Heart left ventricle (tissue), 16 donors: ENCODE results near the gene ISL2. TPM values are rescaled to one million over a fixed set of nuclear protein-coding genes. Genes with fewer than 3 reads are reported as not detected.

Experiments
- ATAC-seq, 4 donors: fragments of 200-7000 bp; cut with Tn5 transposase; one replicate each; pipeline ENCODE4 v1.9.1; 2020 to 2022; ENCODE audit warnings: moderate library complexity in 4 of 4, mild to moderate bottlenecking in 3 of 4, moderate number of reproducible peaks in 1 of 4
- DNase-seq, 5 donors: peaks; one replicate each; pipeline ENCODE4 v3.0.0-alpha.2; 2020
- H3K27ac ChIP-seq, 12 donors: fragments of 200-600 bp; sonication (generic) in 4 of 12; one replicate each; pipeline versions ENCODE4 v1.5.0 to v1.8.0; 2016 to 2022; ENCODE audit warnings: mild to moderate bottlenecking in 2 of 12
- H3K27me3 ChIP-seq, 9 donors: fragments of 200-600 bp; sonication (generic) in 2 of 9; one replicate each; pipeline versions ENCODE4 v1.5.1 to v1.8.0; 2016 to 2022; ENCODE audit warnings: mild to moderate bottlenecking in 3 of 9
- H3K36me3 ChIP-seq, 9 donors: fragments of 200-600 bp; sonication (generic) in 2 of 9; one replicate each; pipeline versions ENCODE4 v1.5.0 to v1.8.0; 2018 to 2022; ENCODE audit warnings: mild to moderate bottlenecking in 2 of 9
- H3K4me1 ChIP-seq, 12 donors: fragments of 200-600 bp; sonication (generic) in 4 of 12; one replicate each; pipeline versions ENCODE4 v1.5.0 to v1.8.0; 2016 to 2022; ENCODE audit warnings: mild to moderate bottlenecking in 3 of 12
- H3K4me3 ChIP-seq, 12 donors: fragments of 200-600 bp; sonication (generic) in 4 of 12; one replicate each; pipeline versions ENCODE4 v1.5.0 to v1.8.0; 2017 to 2022; ENCODE audit warnings: mild to moderate bottlenecking in 9 of 12, moderate library complexity in 4 of 12
- H3K9me3 ChIP-seq, 12 donors: fragments of 200-600 bp; sonication (generic) in 4 of 12; one replicate each; pipeline versions ENCODE4 v1.5.0 to v1.8.0; 2016 to 2022; ENCODE audit warnings: mild to moderate bottlenecking in 1 of 12
- POLR2A ChIP-seq, 2 donors: fragments of 450-650 bp; IDR thresholded peaks; one replicate each; pipeline ENCODE4 v1.6.1; 2017; ENCODE audit warnings: antibody characterized with exemption in 2 of 2, mild to moderate bottlenecking in 2 of 2, moderate library complexity in 2 of 2
- WGBS, 4 donors: extraction: QIAGEN DNeasy Blood & Tissue Kit in 2 of 4; methylation state at CpG; one replicate each; pipeline versions ENCODE4 v1.1.5 to v1.1.7; 2013 to 2018; 5-methylcytosine and 5-hydroxymethylcytosine counted together
- intact Hi-C, 10 donors: fragments of 100-400 bp; cut with DNase I; formaldehyde crosslinking; loops; one replicate each; pipeline versions ENCODE4 v1.11.1 to v1.14.2; 2022
- polyA plus RNA-seq, 2 donors: library from polyadenylated mRNA; stranded (reverse); fragments of 200-250 nt; gene quantifications; one replicate each; pipeline ENCODE4 v1.2.3, GENCODE V29; 2013
- total RNA-seq, 9 donors: library from RNA; depleted of rRNA in 2 of 9; stranded (reverse); fragments of >200 nt in 2 of 9; fragmentation: NEBNext Ultra II Directional in 3 of 9; extraction: Animal tissue kit (Norgen Biotek cat#: 25700) in 3 of 9; gene quantifications; one replicate each; pipeline versions ENCODE4 v1.1.0 to v1.2.4, GENCODE V29; 2016 to 2023
- TF ChIP-seq, protein P1 (sequence below), 12 donors: fragments of 200-600 bp; sonication (generic) in 4 of 12; IDR thresholded peaks; one replicate each; pipeline versions ENCODE4 v1.5.0 to v1.8.0; 2018 to 2022; ENCODE audit warnings: antibody characterized with exemption in 12 of 12, mild to moderate bottlenecking in 5 of 12
- donor health status: ischemic (EF 13 %, LVEDD 7.1; RV severe dilation, severe dysfunction).
- donor health status: healthy with polysubstance abuse.
- donor health status: DM: no; HTN: yes; CAD: no.
- donor health status: DM: no; HTN: no; CAD: no.
- donor health status: ischemic (EF 25% LVEDD 6.9; RV normal size, moderate dysfunction).
- donor health status: ischemic (EF 25% LVEDD 5.7; RV mildly dilated, moderate dysfunction).
- donor health status: healthy.
- donor health status: DM: yes; HTN: yes; CAD: no.
- donor health status: ischemic (EF 35%, LVEDD 5.7; RV mildly dilated, moderate dysfunction).
- donor health status: nonischemic (EF 11% LVEDD 7.7; RV severe dilation, severe dysfunction).
- donor health status: DM: yes; HTN: yes; CAD: no.
- donor health status: PGD.
- donor health status: ischemic (EF 29% LVEDD 5.4; RV normal size, mild dysfunction).
- donor health status: nonischemic (EF 23%, LVEDD 6.1; RV moderate dilation, normal function).

Gene ISL2
- total and polyA plus RNA-seq, 11 donors, result not detected

DNA sequence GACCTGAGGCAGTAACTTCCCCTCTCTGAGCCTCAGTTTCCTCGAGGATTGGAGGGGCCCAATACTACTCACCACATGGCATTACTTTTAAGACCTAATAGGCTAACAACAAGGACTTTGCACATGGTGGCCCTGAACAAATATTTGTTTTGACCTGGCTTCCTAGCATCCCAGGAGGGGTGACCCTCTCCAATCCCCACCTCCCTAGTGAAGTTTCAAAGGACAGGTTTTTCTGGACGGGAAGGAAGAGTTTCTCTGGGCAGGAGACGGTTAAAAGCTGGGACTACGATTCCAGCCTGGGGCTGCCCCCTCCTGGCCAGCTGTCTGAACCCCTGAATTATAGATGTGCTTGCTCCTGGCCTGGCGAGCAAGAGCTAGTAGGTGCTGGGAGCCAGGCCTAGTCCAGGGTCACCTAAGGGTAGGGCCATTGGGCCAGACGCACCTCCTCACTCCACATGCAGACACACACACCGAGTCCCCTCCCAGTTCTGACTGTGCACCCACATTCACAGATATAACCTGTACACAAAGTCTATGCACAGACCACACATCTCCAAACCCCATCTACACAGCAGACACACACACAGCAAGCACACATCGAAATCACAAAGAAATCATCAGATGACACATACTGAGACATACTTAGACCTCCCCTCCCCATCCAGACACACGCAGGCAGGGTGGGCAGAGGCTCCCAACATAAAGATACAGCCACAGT is 2.7 kb upstream of the ISL2 start:
- WGBS, 4 donors, result 48 to 58% (median 53%) methylated on average over 8 to 9 of the region's 9 CpGs
- peaks cover 0 to 41% (median 20%) of the 10 kb centered on the region in 12 donors for H3K4me1 ChIP-seq
- ATAC-seq (no peak), DNase-seq (no peak)
- peaks cover 44 to 67% (median 62%) of the 10 kb centered on the region in 9 donors for H3K27me3 ChIP-seq
- H3K36me3 ChIP-seq, result no peaks in the 10 kb centered on the region
- intact Hi-C loops, result loop anchor here in 7 of 10 donors (5.0 to 10.0 kb wide), 5 partner anchors 97 to 147 kb away; no protein-coding TSS in a partner anchor
- no peak overlapping the region for H3K4me3 ChIP-seq
- TF ChIP-seq, protein P1, sequence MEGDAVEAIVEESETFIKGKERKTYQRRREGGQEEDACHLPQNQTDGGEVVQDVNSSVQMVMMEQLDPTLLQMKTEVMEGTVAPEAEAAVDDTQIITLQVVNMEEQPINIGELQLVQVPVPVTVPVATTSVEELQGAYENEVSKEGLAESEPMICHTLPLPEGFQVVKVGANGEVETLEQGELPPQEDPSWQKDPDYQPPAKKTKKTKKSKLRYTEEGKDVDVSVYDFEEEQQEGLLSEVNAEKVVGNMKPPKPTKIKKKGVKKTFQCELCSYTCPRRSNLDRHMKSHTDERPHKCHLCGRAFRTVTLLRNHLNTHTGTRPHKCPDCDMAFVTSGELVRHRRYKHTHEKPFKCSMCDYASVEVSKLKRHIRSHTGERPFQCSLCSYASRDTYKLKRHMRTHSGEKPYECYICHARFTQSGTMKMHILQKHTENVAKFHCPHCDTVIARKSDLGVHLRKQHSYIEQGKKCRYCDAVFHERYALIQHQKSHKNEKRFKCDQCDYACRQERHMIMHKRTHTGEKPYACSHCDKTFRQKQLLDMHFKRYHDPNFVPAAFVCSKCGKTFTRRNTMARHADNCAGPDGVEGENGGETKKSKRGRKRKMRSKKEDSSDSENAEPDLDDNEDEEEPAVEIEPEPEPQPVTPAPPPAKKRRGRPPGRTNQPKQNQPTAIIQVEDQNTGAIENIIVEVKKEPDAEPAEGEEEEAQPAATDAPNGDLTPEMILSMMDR (IDR thresholded peaks at IDR 0.05), result peak in 4 of 12 donors; percentile 5 to 24 (median 8)
- no peak for TF ChIP-seq POLR2A (IDR thresholded peaks at IDR 0.05)
- H3K27ac ChIP-seq, result no peak overlapping the region
- H3K9me3 ChIP-seq, result no peaks in the 10 kb centered on the region

DNA sequence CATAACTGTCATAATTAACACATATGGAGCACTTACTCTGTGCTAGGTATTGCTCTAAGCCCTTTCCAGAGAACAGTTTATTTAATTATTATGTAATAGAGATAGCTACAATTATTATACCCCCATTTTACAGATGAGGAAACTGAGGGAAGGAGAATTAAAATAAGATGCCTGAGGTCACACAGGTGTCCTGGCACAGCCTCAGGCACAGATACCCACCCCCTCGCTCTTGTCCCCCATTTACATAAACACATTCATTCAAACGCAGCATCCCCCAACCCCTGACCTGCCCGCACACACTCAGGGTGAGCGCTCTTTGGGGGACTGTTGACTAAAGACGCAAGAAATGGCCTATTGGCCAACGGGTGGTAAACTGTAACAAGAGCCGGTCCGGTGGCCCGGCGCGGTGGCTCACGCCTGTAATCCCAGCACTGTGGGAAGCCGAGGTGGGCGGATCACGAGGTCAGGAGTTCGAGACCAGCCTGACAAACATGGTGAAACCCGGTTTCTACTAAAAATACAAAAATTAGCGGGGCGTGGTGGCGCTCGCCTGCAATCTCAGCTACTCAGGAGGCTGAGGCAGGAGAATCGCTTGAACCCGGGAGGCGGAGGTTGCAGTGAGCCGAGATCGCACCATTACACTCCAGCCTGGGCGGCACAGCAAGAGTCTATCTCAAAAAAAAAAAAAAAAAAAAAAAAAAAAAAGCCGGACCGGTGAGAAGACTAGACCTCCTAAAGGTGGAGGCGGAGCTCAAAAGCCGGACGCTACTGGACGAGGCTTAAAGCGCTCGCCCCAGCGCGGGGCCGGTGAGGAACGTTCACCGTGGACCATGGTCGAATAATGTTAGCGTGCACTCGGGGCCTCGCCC is 1.9 kb upstream of the ISL2 start:
- Histone ChIP-seq H3K27ac (no peak overlapping the region), H3K4me1 (peaks cover 0 to 49% (median 23%) of the 10 kb centered on the region in 12 donors), H3K9me3 (no peaks in the 10 kb centered on the region), H3K27me3 (peaks cover 52 to 75% (median 69%) of the 10 kb centered on the region in 9 donors), H3K4me3 (peak overlapping the region in 1 of 12 donors; percentile 53), H3K36me3 (no peaks in the 10 kb centered on the region)
- no peak for TF ChIP-seq POLR2A (IDR thresholded peaks at IDR 0.05)
- TF ChIP-seq, protein P1 (IDR thresholded peaks at IDR 0.05), result no peak
- ATAC-seq, result no peak
- intact Hi-C loops, result loop anchor here in 7 of 10 donors (5.0 to 10.0 kb wide), 5 partner anchors 97 to 147 kb away; no protein-coding TSS in a partner anchor
- DNase-seq, result no peak
- 21 to 29% (median 23%) methylated on average over 40 to 44 of the region's 44 CpGs for WGBS, 4 donors

DNA sequence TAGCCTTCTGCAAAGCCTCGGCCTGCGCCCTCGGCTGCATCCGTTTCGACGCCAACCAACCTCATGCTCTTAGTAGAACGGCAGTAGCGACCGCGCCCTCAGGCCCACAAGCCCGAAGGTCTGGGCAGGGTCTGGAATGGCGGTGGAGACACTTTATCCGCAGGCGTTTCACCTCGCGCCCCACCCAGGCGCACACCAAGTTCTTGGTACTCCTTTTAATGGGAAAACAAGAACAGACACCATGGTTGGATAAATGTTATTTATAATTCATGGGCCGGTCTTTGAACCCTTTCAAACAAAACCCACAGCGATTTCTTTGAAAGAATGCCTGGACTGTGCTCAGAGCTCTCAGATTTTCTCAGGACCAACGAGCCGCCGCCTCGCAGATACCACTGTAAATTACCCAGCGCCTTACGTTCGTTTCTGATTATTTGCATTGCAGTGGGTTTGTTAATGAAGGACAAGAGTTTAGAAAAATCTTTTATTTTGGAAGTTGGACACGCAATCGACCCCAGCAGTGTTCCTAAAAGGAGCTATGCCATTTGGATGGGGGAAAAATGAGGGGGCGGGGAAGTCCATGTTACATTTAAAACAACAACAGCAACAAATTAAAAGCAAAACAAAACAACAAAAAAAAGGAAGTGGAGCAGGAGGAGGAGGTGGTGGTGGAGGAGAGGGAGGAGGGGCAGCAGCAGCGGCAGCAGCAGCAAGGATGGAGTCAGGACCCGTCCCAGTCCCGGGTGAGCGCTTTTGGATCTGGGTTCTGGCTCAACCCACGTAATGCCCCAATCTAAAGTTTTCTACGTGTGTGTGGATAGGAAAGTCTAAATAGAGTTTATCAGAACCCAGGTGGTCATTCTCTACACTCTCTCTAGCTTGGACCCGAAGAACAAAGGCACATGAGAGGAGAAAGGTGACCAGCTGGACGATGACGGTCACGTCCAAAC is 993 bp upstream of the ISL2 start:
- H3K27ac ChIP-seq, result no peak overlapping the region
- DNase-seq (no peak), ATAC-seq (no peak)
- H3K4me3 ChIP-seq, result peak overlapping the region in 6 of 12 donors; percentile 1 to 53 (median 24)
- intact Hi-C loops, result loop anchor here in 1 of 10 donors (10.0 kb wide), 1 partner anchor 101 kb away; no protein-coding TSS in a partner anchor
- 6 to 9% (median 9%) methylated on average over 39 of the region's 39 CpGs for WGBS, 4 donors
- H3K27me3 ChIP-seq, result peaks cover 61 to 84% (median 77%) of the 10 kb centered on the region in 9 donors
- no peak for TF ChIP-seq POLR2A (IDR thresholded peaks at IDR 0.05)
- TF ChIP-seq, protein P1 (IDR thresholded peaks at IDR 0.05), result no peak
- H3K9me3 ChIP-seq, result no peaks in the 10 kb centered on the region
- peaks cover 0 to 58% (median 32%) of the 10 kb centered on the region in 12 donors for H3K4me1 ChIP-seq
- no peaks in the 10 kb centered on the region for H3K36me3 ChIP-seq
